HepG2 (cell line): ENCODE data around the gene SLC1A4. TPM values are rescaled to one million over a fixed set of nuclear protein-coding genes. Genes with fewer than 3 reads are reported as not detected.
A peak's percentile ranks its signal among the peaks of the same experiment; 100 is the strongest.

ENCODE experiments used
- ATAC-seq: fragments of 200-7000 bp; cut with Tn5 transposase; 3 replicates; pipeline ENCODE4 v1.9.1; 2020; ENCODE audit warnings: mild to moderate bottlenecking, moderate library complexity
- BruUV-seq: library from RNA; stranded (reverse); fragments of 400-500 nt; replicated peaks from 2 replicates; lab custom pipeline; 2021; lab: Mats Ljungman, UMichigan
- CTCF ChIA-PET: fragments of 300-600 bp; formaldehyde crosslinking; extraction: SDS; loops from one replicate; lab custom pipeline; 2021; ENCODE audit warnings: low total read pairs, inconsistent platforms, low intra/inter-chr PET ratio; lab: Yijun Ruan, JAX
- POLR2A ChIA-PET: fragments of 350-600 bp; sonication (Branson Sonifier 250); formaldehyde crosslinking; loops from one replicate; lab custom pipeline; 2020; ENCODE audit warnings: antibody characterized with exemption, inconsistent platforms; lab: Yijun Ruan, JAX
- DNase-seq: peaks from one replicate; pipeline ENCODE4 v3.0.0-alpha.2; 2015; ENCODE audit warnings: low spot score
- FAIRE-seq: peaks from 3 replicates; lab custom pipeline; 2011; peaks lifted over from hg19 to GRCh38; lab: Jason Lieb, UNC
- H2AFZ ChIP-seq: one replicate; pipeline ENCODE4 v1.6.1; 2011; ENCODE audit warnings: low read length, inconsistent platforms
- H3K27ac ChIP-seq: fragments of 300-600 bp; 3 replicates; pipeline ENCODE4 v1.8.0; 2011; ENCODE audit warnings: mixed run types, mild to moderate bottlenecking, mixed read lengths, low read length, inconsistent platforms; ENCODE audit not compliant: insufficient read depth; ENCODE audit errors: extremely low read length
- H3K27me3 ChIP-seq, 2 experiments: fragments of 200-600 bp in 1 of 2; 2 replicates in 1 of 2; 3 replicates in 1 of 2; pipeline versions ENCODE4 v1.6.0 to v1.8.0; 2011; ENCODE audit warnings: low read length in 2 of 2, mild to moderate bottlenecking in 2 of 2, moderate library complexity in 2 of 2, inconsistent platforms in 1 of 2; ENCODE audit not compliant: insufficient read depth in 2 of 2, control insufficient read depth in 1 of 2
- H3K36me3 ChIP-seq, 2 experiments: fragments of 200-600 bp in 1 of 2; replicated peaks in 1 of 2; 2 replicates in 1 of 2; 3 replicates in 1 of 2; pipeline versions ENCODE4 v1.5.1 to v1.8.0; 2011; ENCODE audit warnings: low read length in 2 of 2, inconsistent platforms in 1 of 2; ENCODE audit not compliant: insufficient read depth in 2 of 2, control insufficient read depth in 1 of 2
- H3K4me1 ChIP-seq: 2 replicates; pipeline ENCODE4 v1.5.1; 2012; ENCODE audit warnings: low read length, inconsistent platforms; ENCODE audit not compliant: insufficient read depth
- H3K4me2 ChIP-seq: 2 replicates; pipeline ENCODE4 v1.6.0; 2011; ENCODE audit warnings: low read depth, low read length, inconsistent platforms
- H3K4me3 ChIP-seq, 3 experiments: fragments of 200-600 bp in 1 of 3; sonication (generic), shearing (Covaris generic) in 1 of 3; replicated peaks in 1 of 3; 2 replicates each; pipeline ENCODE4 v1.5.1; 2011 to 2016; ENCODE audit warnings: low read length in 3 of 3, inconsistent platforms in 2 of 3, low read depth in 2 of 3, mild to moderate bottlenecking in 2 of 3, control low read depth in 1 of 3, mixed read lengths in 1 of 3; ENCODE audit not compliant: insufficient read depth in 1 of 3
- H3K79me2 ChIP-seq: one replicate; pipeline ENCODE4 v1.6.1; 2011; ENCODE audit warnings: low read length, inconsistent platforms; ENCODE audit not compliant: insufficient read depth
- H3K9ac ChIP-seq: 2 replicates; pipeline ENCODE4 v1.6.0; 2011; ENCODE audit warnings: mild to moderate bottlenecking, low read depth, low read length, inconsistent platforms; ENCODE audit not compliant: insufficient read depth
- H3K9me3 ChIP-seq: 2 replicates; pipeline ENCODE4 v1.5.1; 2012; ENCODE audit warnings: mild to moderate bottlenecking, low read length
- H4K20me1 ChIP-seq: 2 replicates; pipeline ENCODE4 v1.6.0; 2011; ENCODE audit warnings: inconsistent platforms, mild to moderate bottlenecking, low read length, moderate library complexity; ENCODE audit not compliant: insufficient read depth
- ARHGAP35 ChIP-seq: sonication (generic); formaldehyde crosslinking; IDR thresholded peaks from 2 replicates; pipeline ENCODE4 v1.9.0; 2022; ENCODE audit warnings: mild to moderate bottlenecking, inconsistent platforms, moderate library complexity, missing genetic modification reagents, borderline replicate concordance
- CERS6 ChIP-seq: sonication (generic); formaldehyde crosslinking; IDR thresholded peaks from 2 replicates; pipeline ENCODE4 v1.5.0; 2020; ENCODE audit warnings: missing genetic modification reagents
- FOXO4 ChIP-seq: sonication (generic); formaldehyde crosslinking; conservative IDR thresholded peaks from 2 replicates; pipeline ENCODE4 v1.8.1; 2023; ENCODE audit warnings: missing genetic modification reagents
- HOXA3 ChIP-seq: sonication (generic); formaldehyde crosslinking; IDR thresholded peaks from 2 replicates; pipeline ENCODE4 v1.5.0; 2020; ENCODE audit warnings: missing genetic modification reagents
- IRF9 ChIP-seq: sonication (generic); formaldehyde crosslinking; IDR thresholded peaks from 2 replicates; pipeline ENCODE4 v1.8.0; 2022; ENCODE audit warnings: missing genetic modification reagents, mild to moderate bottlenecking, borderline replicate concordance
- NKX3-1 ChIP-seq: sonication (generic); formaldehyde crosslinking; IDR thresholded peaks from 2 replicates; pipeline ENCODE4 v1.5.0; 2020; ENCODE audit warnings: missing genetic modification reagents
- PLSCR1 ChIP-seq: sonication (generic); formaldehyde crosslinking; IDR thresholded peaks from 2 replicates; pipeline ENCODE4 v1.5.0; 2020; ENCODE audit warnings: missing genetic modification reagents, mild to moderate bottlenecking, borderline replicate concordance
- RXRB ChIP-seq: IDR thresholded peaks from 2 replicates; pipeline ENCODE4 v1.6.1; 2016; ENCODE audit warnings: borderline replicate concordance, missing genetic modification reagents, missing compliant biosample characterization
- SMARCE1 ChIP-seq: fragments of 450-650 bp; IDR thresholded peaks from 2 replicates; pipeline ENCODE4 v1.6.1; 2017; ENCODE audit warnings: borderline replicate concordance
- SRSF9 ChIP-seq: fragments of 200-400 bp; formaldehyde crosslinking; IDR thresholded peaks from 2 replicates; pipeline ENCODE4 v1.6.1; 2018; ENCODE audit warnings: borderline replicate concordance, mild to moderate bottlenecking, low read depth, low read length; ENCODE audit not compliant: insufficient read depth, poor library complexity, severe bottlenecking
- TBX3 ChIP-seq: fragments of 450-650 bp; IDR thresholded peaks from 2 replicates; pipeline ENCODE4 v1.6.1; 2017; ENCODE audit warnings: antibody characterized with exemption, mild to moderate bottlenecking, inconsistent platforms, borderline replicate concordance
- ZNF484 ChIP-seq: sonication (generic); formaldehyde crosslinking; IDR thresholded peaks from 2 replicates; pipeline ENCODE4 v1.5.1; 2020; ENCODE audit warnings: mild to moderate bottlenecking, low read depth, missing genetic modification reagents, borderline replicate concordance
- ZNF558 ChIP-seq: sonication (generic); formaldehyde crosslinking; IDR thresholded peaks from 2 replicates; pipeline ENCODE4 v1.9.0; 2022; ENCODE audit warnings: mild to moderate bottlenecking, missing genetic modification reagents, borderline replicate concordance
- ZNF737 ChIP-seq: sonication (generic); formaldehyde crosslinking; IDR thresholded peaks from 2 replicates; pipeline ENCODE4 v1.5.0; 2020; ENCODE audit warnings: missing genetic modification reagents, mild to moderate bottlenecking, borderline replicate concordance
- ZNF766 ChIP-seq: sonication (generic); formaldehyde crosslinking; IDR thresholded peaks from 2 replicates; pipeline ENCODE4 v1.5.0; 2020; ENCODE audit warnings: missing genetic modification reagents, borderline replicate concordance
- ZNF770 ChIP-seq: sonication (generic); formaldehyde crosslinking; IDR thresholded peaks from 2 replicates; pipeline ENCODE4 v1.5.0; 2020; ENCODE audit warnings: mild to moderate bottlenecking, missing genetic modification reagents
- WGBS: methylation state at CpG from one replicate; pipeline ENCODE4 v1.1.6; 2017; ENCODE audit warnings: low lambda C conversion rate; 5-methylcytosine and 5-hydroxymethylcytosine counted together
- in situ Hi-C: cut with HindIII; loops from 2 replicates; pipeline ENCODE4 v1.10.0; 2017; ENCODE audit warnings: low pct_unique_long_range_greater_than_20kb; ENCODE audit not compliant: extremely low pct_ligation_motif_present
- intact Hi-C: fragments of 100-400 bp; cut with micrococcal nuclease; formaldehyde crosslinking; loops from one replicate; pipeline ENCODE4 v1.10.0; 2022; ENCODE audit not compliant: unreplicated experiment
- polyA plus RNA-seq, 8 experiments: library from polyadenylated mRNA; depleted of rRNA in 3 of 8; stranded (reverse) in 7 of 8; unstranded in 1 of 8; fragments of >200 nt; fragmentation: Illumina TruSeq in 4 of 8; extraction: Trizol in 4 of 8; gene quantifications; 2 replicates each; pipeline versions ENCODE4 v1.2.1 to v1.2.3, GENCODE V29; 2011 to 2016; ENCODE audit warnings: low read depth in 4 of 8, missing spikeins in 1 of 8, mixed read lengths in 1 of 8; ENCODE audit not compliant: insufficient read depth in 1 of 8
- total RNA-seq, 5 experiments: library from RNA; depleted of rRNA; stranded (reverse); fragments of >200 nt; fragmentation: Illumina TruSeq; extraction: Trizol; gene quantifications; 2 replicates each; pipeline ENCODE4 v1.2.3, GENCODE V29; 2016; ENCODE audit warnings: low read depth in 1 of 5

SLC1A4 gene
- total and polyA plus RNA-seq, 2 of the 13 experiments (the other 11 are each of a cell fraction or from before 2014, with no cell fraction given): 21.0 to 39.6 TPM

- no peaks in the 10 kb centered on the region for H3K79me2 ChIP-seq
- peaks cover 41% of the 10 kb centered on the region for H3K4me1 ChIP-seq
- peak overlapping the region; percentile 20 for H3K27ac ChIP-seq
- no peak overlapping the region for H3K9ac ChIP-seq
- WGBS: 70% methylated on average over 8 of the region's 8 CpGs
- FAIRE-seq (peak; percentile 34), ATAC-seq (peak; percentile 60), DNase-seq (peak; percentile 35)
- H2AFZ ChIP-seq: no peak overlapping the region
- no peak overlapping the region for H3K4me3 ChIP-seq
- peaks cover 5 to 35% of the 10 kb centered on the region in 2 experiments for H3K36me3 ChIP-seq
- POLR2A ChIA-PET: interaction anchor here (1.0 to 1.2 kb wide), 3 partner anchors 38 to 108 kb away, joined by 3 read pairs; no protein-coding TSS in a partner anchor
- intact Hi-C loops: loop anchor here (5.0 kb wide), 1 partner anchor 34 kb away; no protein-coding TSS in a partner anchor
- BruUV-seq: no TSS peak
- H3K9me3 ChIP-seq: no peaks in the 10 kb centered on the region
- CTCF ChIA-PET: no interaction called here
- in situ Hi-C loops: no loop called here
- H3K27me3 ChIP-seq: no peaks in the 10 kb centered on the region
- no peaks in the 10 kb centered on the region for H4K20me1 ChIP-seq
- H3K4me2 ChIP-seq: peak overlapping the region; percentile 19
- no peak for TF ChIP-seq ZNF558 (CRISPR knock-in tag)
- 0 out of 2 replicates have a peak, but pooled peaks have one; percentile 9 for TF ChIP-seq RXRB (CRISPR knock-in tag)
- TF ChIP-seq ZNF737 (CRISPR knock-in tag): no peak
- no peak for TF ChIP-seq FOXO4
- TF ChIP-seq IRF9 (CRISPR knock-in tag): no peak
- 0 out of 2 replicates have a peak, but pooled peaks have one; percentile 11 for TF ChIP-seq TBX3
- TF ChIP-seq PLSCR1 (CRISPR knock-in tag): no peak
- no peak for TF ChIP-seq SRSF9
- no peak for TF ChIP-seq ARHGAP35 (CRISPR knock-in tag)
- no peak for TF ChIP-seq ZNF766
- no peak for TF ChIP-seq SMARCE1
- TF ChIP-seq HOXA3 (CRISPR knock-in tag): peak; percentile 45; the same call in 1 of the 2 replicates
- no peak for TF ChIP-seq ZNF484 (CRISPR knock-in tag)
- no peak for TF ChIP-seq NKX3-1 (CRISPR knock-in tag)
- no peak for TF ChIP-seq CERS6 (CRISPR knock-in tag)
- peak; percentile 94 for TF ChIP-seq ZNF770 (CRISPR knock-in tag)
Measured at GRCh38 chr2:65026154-65026553, 37.0 kb downstream of the SLC1A4 start.
